ENCODE results near the gene SEZ6.

The SEZ6 gene

GRCh38 chr17:28946239-28946638 is 59.6 kb downstream of the SEZ6 start (continued):
- TF ChIP-seq BCL11B (tag by site-specific recombination; IDR thresholded peaks at IDR 0.05; ENCODE audit: low read depth) = no peak
- TF ChIP-seq ZNF324 (tag by site-specific recombination; IDR thresholded peaks at IDR 0.05) = no peak
- TF ChIP-seq ZFP37 (tag by site-specific recombination; IDR thresholded peaks at IDR 0.05) = no peak
- TF ChIP-seq ZFP3 (tag by site-specific recombination; IDR thresholded peaks at IDR 0.05; ENCODE audit: low read depth) = no peak
- no peak for TF ChIP-seq ZNF362 (tag by site-specific recombination; IDR thresholded peaks at IDR 0.05)
- TF ChIP-seq ZNF530 (tag by site-specific recombination; IDR thresholded peaks at IDR 0.05; ENCODE audit: low read depth) = no peak
- TF ChIP-seq ZFHX2 (tag by site-specific recombination; conservative IDR thresholded peaks at IDR 0.05) = no peak
- no peak for TF ChIP-seq ZNF510 (tag by site-specific recombination; IDR thresholded peaks at IDR 0.05; ENCODE audit: insufficient replicate concordance)
- TF ChIP-seq ZNF423 (tag by site-specific recombination; IDR thresholded peaks at IDR 0.05) = no peak
- no peak for TF ChIP-seq ZEB2 (tag by site-specific recombination; IDR thresholded peaks at IDR 0.05)
- no peak for TF ChIP-seq ZNF18 (tag by site-specific recombination; IDR thresholded peaks at IDR 0.05)
- no peak for TF ChIP-seq ZNF626 (tag by site-specific recombination; IDR thresholded peaks at IDR 0.05)
- TF ChIP-seq SP3 (tag by site-specific recombination; IDR thresholded peaks at IDR 0.05) = no peak
- TF ChIP-seq ZNF560 (tag by site-specific recombination; IDR thresholded peaks at IDR 0.05; ENCODE audit: borderline replicate concordance) = no peak
- no peak for TF ChIP-seq ZNF747 (tag by site-specific recombination; IDR thresholded peaks at IDR 0.05)
- TF ChIP-seq ZNF133 (tag by site-specific recombination; IDR thresholded peaks at IDR 0.05) = no peak
- no peak for TF ChIP-seq ZNF529 (tag by site-specific recombination; IDR thresholded peaks at IDR 0.05; ENCODE audit: insufficient replicate concordance)
- no peak for TF ChIP-seq ZNF112 (tag by site-specific recombination; IDR thresholded peaks at IDR 0.05)
- no peak for TF ChIP-seq SCRT2 (tag by site-specific recombination; IDR thresholded peaks at IDR 0.05)
- no peak for TF ChIP-seq ZNF174 (tag by site-specific recombination; IDR thresholded peaks at IDR 0.05)
- peak; percentile 83 for TF ChIP-seq FEZF1 (tag by site-specific recombination; IDR thresholded peaks at IDR 0.05)
- TF ChIP-seq PRDM1 (tag by site-specific recombination; IDR thresholded peaks at IDR 0.05) = no peak
- peak; percentile 82 for TF ChIP-seq ZNF24 (tag by site-specific recombination; IDR thresholded peaks at IDR 0.05)
- TF ChIP-seq BCL11A (tag by site-specific recombination; IDR thresholded peaks at IDR 0.05; ENCODE audit: low read depth) = no peak
- no peak for TF ChIP-seq ZNF555 (tag by site-specific recombination; conservative IDR thresholded peaks at IDR 0.05)
- TF ChIP-seq KLF7 (tag by site-specific recombination; IDR thresholded peaks at IDR 0.05; ENCODE audit: borderline replicate concordance) = no peak
- TF ChIP-seq PRDM10 (tag by site-specific recombination; IDR thresholded peaks at IDR 0.05) = no peak
- TF ChIP-seq ZFP69B (tag by site-specific recombination; IDR thresholded peaks at IDR 0.05) = no peak
- no peak for TF ChIP-seq ZNF837 (tag by site-specific recombination; IDR thresholded peaks at IDR 0.05)
- TF ChIP-seq TRIM28 (IDR thresholded peaks at IDR 0.05; ENCODE audit: borderline replicate concordance, low read length) = no peak
- TF ChIP-seq ZNF366 (tag by site-specific recombination; conservative IDR thresholded peaks at IDR 0.05) = peak; percentile 47; the same call in 1 of the 2 replicates
- TF ChIP-seq GLIS1 (tag by site-specific recombination; IDR thresholded peaks at IDR 0.05) = peak; percentile 92
- TF ChIP-seq MEIS1 (CRISPR knock-in tag; IDR thresholded peaks at IDR 0.05; ENCODE audit: borderline replicate concordance) = no peak
- TF ChIP-seq ZNF132 (tag by site-specific recombination; IDR thresholded peaks at IDR 0.05; ENCODE audit: borderline replicate concordance) = no peak
- TF ChIP-seq ZNF792 (tag by site-specific recombination; IDR thresholded peaks at IDR 0.05) = no peak
- no peak for TF ChIP-seq ZNF548 (tag by site-specific recombination; IDR thresholded peaks at IDR 0.05)
- no peak for TF ChIP-seq ZNF433 (tag by site-specific recombination; IDR thresholded peaks at IDR 0.05; ENCODE audit: low read depth)
